Pancreas (tissue), 10 donors: Measurements from ENCODE around the gene ETFA. TPM values are rescaled to one million over a fixed set of nuclear protein-coding genes. Genes with fewer than 3 reads are reported as not detected.
A peak's percentile ranks its signal among the peaks of the same experiment; 100 is the strongest.

ENCODE experiments used
- ATAC-seq, 4 donors: fragments of 200-7000 bp; cut with Tn5 transposase; one replicate each; pipeline versions ENCODE4 v1.8.0 to v1.9.1; 2020; ENCODE audit warnings: mild to moderate bottlenecking in 4 of 4, moderate library complexity in 4 of 4
- DNase-seq, 6 donors: peaks; one replicate each; pipeline ENCODE4 v3.0.0-alpha.2; 2020
- FAIRE-seq: peaks from 2 replicates; lab custom pipeline; 2012; peaks lifted over from hg19 to GRCh38; lab: Jason Lieb, UNC
- H3K27ac ChIP-seq, 4 donors: fragments of 200-600 bp; sonication (generic); 1 replicate in 3 of 4; 2 replicates in 1 of 4; pipeline versions ENCODE4 v1.5.0 to v1.8.0; 2020
- H3K27me3 ChIP-seq, 4 donors: fragments of 200-600 bp; one replicate each; pipeline ENCODE4 v1.8.0; 2021
- H3K36me3 ChIP-seq, 3 donors: fragments of 200-600 bp; sonication (generic) in 1 of 3; one replicate each; pipeline versions ENCODE4 v1.5.0 to v1.8.0; 2020 to 2021
- H3K4me1 ChIP-seq, 3 donors: fragments of 200-600 bp; one replicate each; pipeline ENCODE4 v1.8.0; 2021
- H3K4me3 ChIP-seq, 4 donors: fragments of 200-600 bp; sonication (generic) in 2 of 4; one replicate each; pipeline versions ENCODE4 v1.5.0 to v1.8.0; 2020 to 2021
- H3K9me3 ChIP-seq, 4 donors: fragments of 200-600 bp; one replicate each; pipeline ENCODE4 v1.8.0; 2021
- CTCF ChIP-seq, 4 donors: fragments of 200-600 bp; sonication (generic) in 3 of 4; IDR thresholded peaks; one replicate each; pipeline versions ENCODE4 v1.5.0 to v1.8.0; 2021; ENCODE audit warnings: antibody characterized with exemption in 4 of 4
- WGBS, 2 donors: extraction: QIAGEN DNeasy Blood & Tissue Kit; methylation state at CpG; one replicate each; pipeline ENCODE4 v1.1.7; 2013; 5-methylcytosine and 5-hydroxymethylcytosine counted together
- intact Hi-C, 3 donors: fragments of 100-400 bp; cut with DNase I; formaldehyde crosslinking; loops; one replicate each; pipeline versions ENCODE4 v1.11.1 to v1.14.2; 2022
- polyA plus RNA-seq, 2 donors: library from polyadenylated mRNA; stranded (reverse); fragments of 200-250 nt; gene quantifications; one replicate each; pipeline ENCODE4 v1.2.3, GENCODE V29; 2013
- total RNA-seq, 6 donors: library from RNA; stranded (reverse); fragmentation: NEBNext Ultra II Directional in 4 of 6; extraction: Animal tissue kit (Norgen Biotek cat#: 25700) in 4 of 6; gene quantifications; one replicate each; pipeline versions ENCODE4 v1.2.1 to v1.2.4, GENCODE V29; 2021 to 2023
- donor health status: healthy with polysubstance abuse.
- donor health status: DM: no; HTN: no; CAD: no; lungs with moderate emphysema.
- donor health status: DM: no; HTN: no; CAD: no.
- donor health status: control.
- donor health status: control.
- donor health status: Bipolar disorder and iron deficiency.
- donor health status: DM: yes; HTN: yes; CAD: no.
- donor health status: DM: no; HTN: no; CAD: no.
- donor health status: DM: no; HTN: no; CAD: no.
- donor health status: DM: yes; HTN: yes; CAD: no.

The ETFA gene
- total and polyA plus RNA-seq, 8 donors: 27.5 to 51.2 (median 42.3) TPM

- ATAC-seq (no peak), FAIRE-seq (no peak), DNase-seq (no peak)
- Histone ChIP-seq H3K36me3 (no peaks in the 10 kb centered on the region), H3K4me3 (no peak overlapping the region), H3K4me1 (no peaks in the 10 kb centered on the region), H3K27me3 (no peaks in the 10 kb centered on the region), H3K27ac (no peak overlapping the region), H3K9me3 (no peaks in the 10 kb centered on the region)
- intact Hi-C loops: no loop called here
- TF ChIP-seq CTCF (IDR thresholded peaks at IDR 0.05): no peak
- WGBS, 2 donors: 51 to 64% methylated on average over 3 to 4 of the region's 4 CpGs
Observed at GRCh38 chr15:76187163-76187562, 124.1 kb downstream of the ETFA start.

GRCh38 chr15:76185716-76186115, 125.6 kb downstream of the ETFA start:
- ATAC-seq (peak in 3 of 4 donors; percentile 68 to 77 (median 72)), FAIRE-seq (no peak), DNase-seq (peak in 1 of 6 donors; percentile 38)
- Histone ChIP-seq H3K27me3 (no peaks in the 10 kb centered on the region), H3K36me3 (no peaks in the 10 kb centered on the region), H3K4me3 (no peak overlapping the region), H3K27ac (no peak overlapping the region), H3K9me3 (no peaks in the 10 kb centered on the region), H3K4me1 (no peaks in the 10 kb centered on the region)
- WGBS, 2 donors: 57 to 61% methylated on average over 3 of the region's 3 CpGs
- TF ChIP-seq CTCF (IDR thresholded peaks at IDR 0.05): peak in 3 of 4 donors; percentile 13 to 33 (median 23)
- intact Hi-C loops: no loop called here

GRCh38 chr15:76184650-76185035, 126.6 kb downstream of the ETFA start:
- DNase-seq: no peak
- TF ChIP-seq CTCF (IDR thresholded peaks at IDR 0.05): no peak
- FAIRE-seq: no peak
- no peak for ATAC-seq
- Histone ChIP-seq H3K36me3 (no peaks in the 10 kb centered on the region), H3K4me3 (no peak overlapping the region), H3K27ac (no peak overlapping the region), H3K9me3 (no peaks in the 10 kb centered on the region), H3K4me1 (no peaks in the 10 kb centered on the region), H3K27me3 (no peaks in the 10 kb centered on the region)
- WGBS, 2 donors: 73 to 76% methylated on average over 13 of the region's 13 CpGs
- intact Hi-C loops: no loop called here

GRCh38 chr15:76183930-76184649, 127.2 kb downstream of the ETFA start:
- WGBS, 2 donors: 65 to 67% methylated on average over 10 of the region's 10 CpGs
- no peak for ATAC-seq
- no peak for FAIRE-seq

More at GRCh38 chr15:76183930-76184649, 127.2 kb downstream of the ETFA start:
- no peak for TF ChIP-seq CTCF (IDR thresholded peaks at IDR 0.05)
- no peaks in the 10 kb centered on the region for H3K27me3 ChIP-seq
- H3K9me3 ChIP-seq: no peaks in the 10 kb centered on the region
- intact Hi-C loops: no loop called here
- H3K4me1 ChIP-seq: no peaks in the 10 kb centered on the region
- no peak for DNase-seq
- no peak overlapping the region for H3K27ac ChIP-seq
- no peaks in the 10 kb centered on the region for H3K36me3 ChIP-seq
- no peak overlapping the region for H3K4me3 ChIP-seq
